GM23338 (cell line): ENCODE data around the gene SPON2. TPM values are rescaled to one million over a fixed set of nuclear protein-coding genes. Genes with fewer than 3 reads are reported as not detected.

Experiments
- ATAC-seq: fragments of 200-7000 bp; cut with Tn5 transposase; 3 replicates; pipeline ENCODE4 v1.9.1; 2020
- DNase-seq: peaks from one replicate; pipeline ENCODE4 v3.0.0-alpha.2; 2015; ENCODE audit warnings: low spot score
- H2AFZ ChIP-seq: fragments of 200-600 bp; sonication (generic); 2 replicates; pipeline ENCODE4 v1.8.0; 2016; ENCODE audit warnings: antibody characterized with exemption, mild to moderate bottlenecking, moderate library complexity
- H3F3A ChIP-seq: fragments of 200-600 bp; sonication (generic); replicated peaks from 2 replicates; pipeline ENCODE4 v1.8.0; 2017; ENCODE audit warnings: antibody characterized with exemption, mixed run types, low read depth
- H3K27ac ChIP-seq: fragments of 200-600 bp; sonication (generic); 2 replicates; pipeline ENCODE4 v1.6.1; 2016; ENCODE audit warnings: low read depth
- H3K27me3 ChIP-seq: fragments of 200-600 bp; sonication (generic); 2 replicates; pipeline ENCODE4 v1.8.0; 2016; ENCODE audit warnings: mild to moderate bottlenecking, mixed run types, moderate library complexity; ENCODE audit not compliant: insufficient read depth
- H3K36me3 ChIP-seq: fragments of 200-600 bp; sonication (generic); 2 replicates; pipeline ENCODE4 v1.8.0; 2016; ENCODE audit warnings: mild to moderate bottlenecking; ENCODE audit not compliant: insufficient read depth
- H3K4me1 ChIP-seq: fragments of 200-600 bp; sonication (generic); 2 replicates; pipeline ENCODE4 v1.8.0; 2016; ENCODE audit warnings: mild to moderate bottlenecking, moderate library complexity; ENCODE audit not compliant: insufficient read depth
- H3K4me2 ChIP-seq: fragments of 200-600 bp; sonication (generic); 2 replicates; pipeline ENCODE4 v1.7.1; 2017; ENCODE audit warnings: mixed run types
- H3K4me3 ChIP-seq: fragments of 200-600 bp; sonication (generic); 2 replicates; pipeline ENCODE4 v1.6.1; 2016; ENCODE audit warnings: mixed run types
- H3K79me2 ChIP-seq: fragments of 200-600 bp; sonication (generic); replicated peaks from 2 replicates; pipeline ENCODE4 v1.8.0; 2017; ENCODE audit warnings: mild to moderate bottlenecking; ENCODE audit not compliant: insufficient read depth
- H3K9me2 ChIP-seq: fragments of 200-600 bp; sonication (generic); 2 replicates; pipeline ENCODE4 v1.8.0; 2017; ENCODE audit not compliant: insufficient read depth
- H4K20me1 ChIP-seq: fragments of 200-600 bp; sonication (generic); replicated peaks from 2 replicates; pipeline ENCODE4 v1.8.0; 2017; ENCODE audit warnings: mild to moderate bottlenecking; ENCODE audit not compliant: insufficient read depth
- H3K27ac Mint-ChIP-seq: 2 replicates; pipeline ENCODE4 v1.8.0; 2020; ENCODE audit warnings: inconsistent platforms, mild to moderate bottlenecking, moderate library complexity, mixed read lengths
- H3K27me3 Mint-ChIP-seq: 3 replicates; pipeline ENCODE4 v1.8.0; 2022; ENCODE audit warnings: low read depth, mild to moderate bottlenecking, moderate library complexity, mixed read lengths, inconsistent platforms; ENCODE audit not compliant: insufficient read depth, poor library complexity
- H3K36me3 Mint-ChIP-seq: 3 replicates; pipeline ENCODE4 v1.8.0; 2021; ENCODE audit warnings: low read depth, mild to moderate bottlenecking, inconsistent platforms, moderate library complexity, mixed read lengths
- H3K4me1 Mint-ChIP-seq: 3 replicates; pipeline ENCODE4 v1.8.0; 2020; ENCODE audit warnings: mild to moderate bottlenecking, inconsistent platforms, mixed read lengths
- H3K4me3 Mint-ChIP-seq: 3 replicates; pipeline ENCODE4 v1.8.0; 2021; ENCODE audit warnings: moderate library complexity, mild to moderate bottlenecking, inconsistent platforms, mixed read lengths
- H3K9me3 Mint-ChIP-seq: 3 replicates; pipeline ENCODE4 v1.8.0; 2020; ENCODE audit warnings: moderate library complexity, mild to moderate bottlenecking, inconsistent platforms, mixed read lengths
- EZH2 ChIP-seq: fragments of 200-600 bp; sonication (generic); IDR thresholded peaks from one replicate; pipeline ENCODE4 v1.8.0; 2017; ENCODE audit warnings: antibody characterized with exemption, mild to moderate bottlenecking, low read depth; ENCODE audit not compliant: unreplicated experiment
- EZH2phosphoT487 ChIP-seq: fragments of 200-600 bp; sonication (generic); IDR thresholded peaks from one replicate; pipeline ENCODE4 v1.8.1; 2018; ENCODE audit warnings: antibody characterized with exemption; ENCODE audit not compliant: unreplicated experiment
- REST ChIP-seq: IDR thresholded peaks from one replicate; pipeline ENCODE4 v1.6.1; 2018; ENCODE audit warnings: antibody characterized with exemption; ENCODE audit not compliant: unreplicated experiment
- ZNF114 ChIP-seq: fragments of 250-450 bp; sonication (Bioruptor Pico); IDR thresholded peaks from 2 replicates; pipeline ENCODE4 v1.5.0; 2020; ENCODE audit warnings: mild to moderate bottlenecking, moderate library complexity
- ZNF462 ChIP-seq: fragments of 250-450 bp; sonication (Bioruptor Pico); IDR thresholded peaks from 2 replicates; pipeline ENCODE4 v1.5.0; 2020; ENCODE audit warnings: mild to moderate bottlenecking, moderate library complexity
- polyA plus RNA-seq: library from polyadenylated mRNA; unstranded; fragments of >200 nt; fragmentation: Nextera tagmentation; extraction: Ambion mirVana; gene quantifications from 2 replicates; pipeline ENCODE4 v1.2.1, GENCODE V29; 2016
- total RNA-seq: library from RNA; depleted of rRNA; stranded (reverse); fragments of >200 nt; shearing (Covaris generic); gene quantifications from 2 replicates; pipeline ENCODE4 v1.2.3, GENCODE V29; 2014
- TF ChIP-seq, protein P1 (sequence below): IDR thresholded peaks from 2 replicates; pipeline ENCODE4 v1.6.1; 2016; ENCODE audit warnings: antibody characterized with exemption

SPON2 gene
- total and polyA plus RNA-seq, 2 experiments from 2014 or later, result 2.1 to 2.4 TPM

DNA sequence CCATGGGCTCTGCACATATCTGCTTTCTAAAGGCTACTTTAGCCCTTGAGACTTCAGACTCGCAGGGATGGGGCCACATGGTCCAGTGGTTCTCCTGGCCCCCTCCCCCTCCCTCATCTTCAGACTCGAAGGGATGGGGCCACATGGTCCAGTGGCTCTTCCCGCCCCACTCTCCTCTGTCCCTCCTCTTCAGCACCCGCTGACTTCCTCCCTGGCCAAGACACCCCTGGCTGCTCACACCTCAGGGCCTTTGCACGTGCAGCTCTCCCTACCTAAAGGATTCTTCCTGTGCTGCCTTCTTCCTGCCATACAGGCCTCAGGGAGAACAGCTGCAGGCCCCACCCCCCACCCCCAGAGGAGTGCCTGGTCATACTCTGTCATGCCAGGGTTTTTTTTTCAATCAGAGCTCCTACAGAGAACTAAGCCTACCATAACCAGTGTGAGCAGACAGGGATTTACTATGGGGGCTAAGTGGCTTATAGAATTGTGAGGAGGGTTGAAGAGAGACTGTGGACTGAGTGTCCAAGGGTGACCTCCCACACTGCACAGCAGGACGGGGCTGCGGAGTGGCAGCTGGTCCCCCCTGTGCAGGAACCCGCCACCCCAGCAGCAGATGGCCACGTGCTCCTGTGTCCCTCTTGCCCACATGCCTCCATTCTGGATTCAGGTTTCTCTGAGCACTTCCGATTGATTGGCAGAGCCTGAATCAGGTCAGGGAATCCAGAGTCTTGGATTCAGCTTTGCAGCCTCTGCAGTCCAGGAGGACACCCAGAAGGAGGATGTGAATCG lies 6.1 kb upstream of the SPON2 start:
- Histone ChIP-seq H3F3A (no peaks in the 10 kb centered on the region), H3K27ac (no peak overlapping the region), H3K9me2 (no peaks in the 10 kb centered on the region), H3K4me1 (no peaks in the 10 kb centered on the region), H3K27me3 (peaks cover 19% of the 10 kb centered on the region), H3K4me3 (no peak overlapping the region), H4K20me1 (no peaks in the 10 kb centered on the region), H3K36me3 (0 out of 2 replicates have a peak, but pooled peaks cover 7% of the 10 kb centered on the region), H2AFZ (no peak overlapping the region), H3K79me2 (no peaks in the 10 kb centered on the region), H3K4me2 (no peak overlapping the region)
- DNase-seq (no peak), ATAC-seq (no peak)
- H3K27me3 Mint-ChIP-seq, result peaks cover 15% of the 10 kb centered on the region
- TF ChIP-seq, protein P1, sequence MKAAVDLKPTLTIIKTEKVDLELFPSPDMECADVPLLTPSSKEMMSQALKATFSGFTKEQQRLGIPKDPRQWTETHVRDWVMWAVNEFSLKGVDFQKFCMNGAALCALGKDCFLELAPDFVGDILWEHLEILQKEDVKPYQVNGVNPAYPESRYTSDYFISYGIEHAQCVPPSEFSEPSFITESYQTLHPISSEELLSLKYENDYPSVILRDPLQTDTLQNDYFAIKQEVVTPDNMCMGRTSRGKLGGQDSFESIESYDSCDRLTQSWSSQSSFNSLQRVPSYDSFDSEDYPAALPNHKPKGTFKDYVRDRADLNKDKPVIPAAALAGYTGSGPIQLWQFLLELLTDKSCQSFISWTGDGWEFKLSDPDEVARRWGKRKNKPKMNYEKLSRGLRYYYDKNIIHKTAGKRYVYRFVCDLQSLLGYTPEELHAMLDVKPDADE, result no peak
- TF ChIP-seq ZNF114, result no peak
- no peak for TF ChIP-seq EZH2
- no peak for TF ChIP-seq REST
- TF ChIP-seq EZH2phosphoT487, result no peak
- no peak for TF ChIP-seq ZNF462 (CRISPR knock-in tag)
- peaks cover 3% of the 10 kb centered on the region; the same call in 2 of the 3 replicates for H3K36me3 Mint-ChIP-seq
- no peak overlapping the region for H3K4me3 Mint-ChIP-seq
- H3K9me3 Mint-ChIP-seq, result peaks cover 43% of the 10 kb centered on the region
- H3K4me1 Mint-ChIP-seq, result no peaks in the 10 kb centered on the region; the same call in 2 of the 3 replicates
- no peak overlapping the region for H3K27ac Mint-ChIP-seq
